ENCODE measurements around the gene TMEM203.

DNA sequence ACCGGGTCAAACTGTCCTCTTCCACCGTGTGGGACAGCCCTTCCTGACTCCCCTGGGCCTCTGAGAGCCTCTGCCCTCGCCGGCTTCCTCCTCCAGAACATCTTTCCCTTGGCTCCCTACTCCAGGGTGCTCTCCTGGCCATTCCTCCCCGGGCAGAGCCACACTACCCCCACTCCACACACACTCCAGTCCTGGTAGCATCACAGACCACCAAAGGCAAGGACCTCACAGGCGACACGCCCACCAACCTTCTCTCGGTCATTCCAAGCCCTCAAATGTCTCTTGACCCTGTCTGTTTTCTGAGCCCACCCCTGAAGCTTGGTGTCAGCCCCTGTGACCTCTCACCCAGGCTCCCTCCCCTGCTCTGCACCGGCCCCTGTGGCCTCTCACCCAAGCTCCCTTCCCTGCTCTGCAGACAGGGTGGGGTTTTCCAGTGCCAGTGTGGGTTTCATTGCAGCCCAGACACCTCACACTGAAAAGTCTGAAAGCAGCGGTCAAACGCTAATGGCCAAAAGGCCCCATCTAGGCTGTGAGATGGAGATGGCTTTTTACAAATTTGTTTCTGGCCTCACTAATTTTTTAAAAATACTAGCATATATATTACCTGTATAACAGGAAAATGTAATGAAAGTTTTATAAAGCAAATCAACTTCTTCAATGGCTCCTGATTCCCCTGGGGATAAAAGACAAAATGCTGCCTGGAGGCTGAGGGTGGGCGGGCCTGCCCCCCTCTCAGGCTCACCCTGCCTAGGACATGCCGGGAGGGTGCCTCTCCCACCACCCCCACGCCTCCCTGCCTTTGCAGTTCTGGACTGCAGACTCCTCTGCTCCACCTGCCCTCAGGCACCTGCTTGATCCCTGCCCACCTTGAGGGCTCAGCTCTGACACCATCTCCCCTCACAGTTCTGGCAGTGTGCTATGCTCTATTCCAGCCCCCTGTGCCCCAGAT lies 46.1 kb downstream of the TMEM203 start:
- TF ChIP-seq POLR2A (IDR thresholded peaks at IDR 0.05) = no peak
- TF ChIP-seq, protein P1, sequence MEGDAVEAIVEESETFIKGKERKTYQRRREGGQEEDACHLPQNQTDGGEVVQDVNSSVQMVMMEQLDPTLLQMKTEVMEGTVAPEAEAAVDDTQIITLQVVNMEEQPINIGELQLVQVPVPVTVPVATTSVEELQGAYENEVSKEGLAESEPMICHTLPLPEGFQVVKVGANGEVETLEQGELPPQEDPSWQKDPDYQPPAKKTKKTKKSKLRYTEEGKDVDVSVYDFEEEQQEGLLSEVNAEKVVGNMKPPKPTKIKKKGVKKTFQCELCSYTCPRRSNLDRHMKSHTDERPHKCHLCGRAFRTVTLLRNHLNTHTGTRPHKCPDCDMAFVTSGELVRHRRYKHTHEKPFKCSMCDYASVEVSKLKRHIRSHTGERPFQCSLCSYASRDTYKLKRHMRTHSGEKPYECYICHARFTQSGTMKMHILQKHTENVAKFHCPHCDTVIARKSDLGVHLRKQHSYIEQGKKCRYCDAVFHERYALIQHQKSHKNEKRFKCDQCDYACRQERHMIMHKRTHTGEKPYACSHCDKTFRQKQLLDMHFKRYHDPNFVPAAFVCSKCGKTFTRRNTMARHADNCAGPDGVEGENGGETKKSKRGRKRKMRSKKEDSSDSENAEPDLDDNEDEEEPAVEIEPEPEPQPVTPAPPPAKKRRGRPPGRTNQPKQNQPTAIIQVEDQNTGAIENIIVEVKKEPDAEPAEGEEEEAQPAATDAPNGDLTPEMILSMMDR (IDR thresholded peaks at IDR 0.05) = no peak
